K562 (cell line): ENCODE results near the gene TRIM24.

ENCODE experiments used
- CHD2 ChIP-seq: IDR thresholded peaks from 2 replicates; pipeline ENCODE4 v1.6.1; 2011; ENCODE audit warnings: low read depth, low read length
- CTCF ChIP-seq, 3 experiments: IDR thresholded peaks in 2 of 3; conservative IDR thresholded peaks in 1 of 3; 2 replicates each; pipeline ENCODE4 v1.5.1; 2011 to 2012; ENCODE audit warnings: low read length in 3 of 3, mild to moderate bottlenecking in 3 of 3, control low read depth in 2 of 3, improper control_type of control experiment in 1 of 3, inconsistent platforms in 1 of 3, low read depth in 1 of 3, mixed read lengths in 1 of 3, moderate library complexity in 1 of 3; ENCODE audit not compliant: insufficient read depth in 2 of 3
- ELK1 ChIP-seq: sonication (generic); formaldehyde crosslinking; IDR thresholded peaks from 2 replicates; pipeline ENCODE4 v1.8.1; 2022; ENCODE audit warnings: missing genetic modification reagents
- EP300 ChIP-seq: IDR thresholded peaks from 2 replicates; pipeline ENCODE4 v1.6.1; 2012; ENCODE audit warnings: low read length, improper control_type of control experiment
- EZH2 ChIP-seq: IDR thresholded peaks from 2 replicates; pipeline ENCODE4 v1.6.1; 2012; ENCODE audit warnings: low read depth, mild to moderate bottlenecking, inconsistent platforms, low read length, borderline replicate concordance
- GTF2F1 ChIP-seq: IDR thresholded peaks from 2 replicates; pipeline ENCODE4 v1.6.1; 2011; ENCODE audit warnings: low read depth, low read length, improper control_type of control experiment
- HDGF ChIP-seq: fragments of 450-650 bp; IDR thresholded peaks from 2 replicates; pipeline ENCODE4 v1.6.1; 2016
- RAD21 ChIP-seq, 2 experiments: fragments of 250-450 bp in 1 of 2; fragments of 450-650 bp in 1 of 2; sonication (Bioruptor Pico) in 1 of 2; formaldehyde crosslinking in 1 of 2; IDR thresholded peaks in 1 of 2; conservative IDR thresholded peaks in 1 of 2; 2 replicates each; pipeline versions ENCODE4 v1.4.0 to v1.8.0; 2020 to 2022; ENCODE audit warnings: mild to moderate bottlenecking in 2 of 2, moderate library complexity in 1 of 2
- REST ChIP-seq, 2 experiments: fragments of 450-650 bp; formaldehyde crosslinking in 1 of 2; IDR thresholded peaks; 2 replicates each; pipeline versions ENCODE4 v1.4.0 to v1.6.1; 2014 to 2020; ENCODE audit warnings: mild to moderate bottlenecking in 2 of 2, borderline replicate concordance in 1 of 2, low read depth in 1 of 2
- SIN3B ChIP-seq: fragments of 450-650 bp; IDR thresholded peaks from 2 replicates; pipeline ENCODE4 v1.6.1; 2017; ENCODE audit warnings: low read depth, mild to moderate bottlenecking, moderate library complexity
- SOX6 ChIP-seq: fragments of 450-650 bp; IDR thresholded peaks from 2 replicates; pipeline ENCODE4 v1.6.1; 2014; ENCODE audit warnings: mild to moderate bottlenecking
- TBL1XR1 ChIP-seq, 2 experiments: IDR thresholded peaks; 2 replicates each; pipeline ENCODE4 v1.6.1; 2012; ENCODE audit warnings: improper control_type of control experiment in 2 of 2, low read length in 2 of 2, mild to moderate bottlenecking in 1 of 2
- TCF7L2 ChIP-seq: fragments of 150-350 bp; IDR thresholded peaks from 2 replicates; pipeline ENCODE4 v1.6.1; 2016; ENCODE audit warnings: low read depth, mild to moderate bottlenecking, low read length, moderate library complexity
- ZBTB7A ChIP-seq: IDR thresholded peaks from 2 replicates; pipeline ENCODE4 v1.6.1; 2011; ENCODE audit warnings: low read depth, mild to moderate bottlenecking, low read length, moderate library complexity, borderline replicate concordance; ENCODE audit not compliant: control insufficient read depth

GRCh38 chr7:138608275-138608674 lies 148.2 kb downstream of the TRIM24 start:
- TF ChIP-seq HDGF (no peak), SOX6 (no peak), ZBTB7A (no peak), TBL1XR1 (IDR thresholded peaks at IDR 0.05; ENCODE audit: low read length in 2 of 2) (no peak), ELK1 (CRISPR knock-in tag) (no peak), CHD2 (no peak), CTCF (IDR thresholded peaks at IDR 0.05 in 2 of 3, conservative IDR thresholded peaks at IDR 0.05 in 1 of 3; ENCODE audit: insufficient read depth in 2 of 3, low read depth in 1 of 3, low read length in 3 of 3) (no peak), GTF2F1 (no peak), EP300 (no peak), RAD21 (CRISPR knock-in tag; conservative IDR thresholded peaks at IDR 0.05 in 1 of 2, IDR thresholded peaks at IDR 0.05 in 1 of 2) (no peak), REST (IDR thresholded peaks at IDR 0.05; ENCODE audit: borderline replicate concordance) (no peak), REST (CRISPR knock-in tag; IDR thresholded peaks at IDR 0.05; ENCODE audit: low read depth) (no peak), SIN3B (no peak), EZH2 (no peak), TCF7L2 (no peak)
